Testis (tissue), 2 donors: ENCODE measurements around the gene TRMT61A.

Experiments used
- CTCF ChIP-seq, 3 experiments: fragments of 450-650 bp in 2 of 3; fragments of 200-600 bp in 1 of 3; sonication (generic) in 1 of 3; IDR thresholded peaks; one replicate each; pipeline ENCODE4 v1.5.1; 2016 to 2019; ENCODE audit warnings: antibody characterized with exemption in 3 of 3, mild to moderate bottlenecking in 2 of 3, moderate library complexity in 1 of 3
- POLR2A ChIP-seq: fragments of 450-650 bp; IDR thresholded peaks from one replicate; pipeline ENCODE4 v1.6.1; 2017; ENCODE audit warnings: antibody characterized with exemption, mild to moderate bottlenecking, moderate library complexity

DNA sequence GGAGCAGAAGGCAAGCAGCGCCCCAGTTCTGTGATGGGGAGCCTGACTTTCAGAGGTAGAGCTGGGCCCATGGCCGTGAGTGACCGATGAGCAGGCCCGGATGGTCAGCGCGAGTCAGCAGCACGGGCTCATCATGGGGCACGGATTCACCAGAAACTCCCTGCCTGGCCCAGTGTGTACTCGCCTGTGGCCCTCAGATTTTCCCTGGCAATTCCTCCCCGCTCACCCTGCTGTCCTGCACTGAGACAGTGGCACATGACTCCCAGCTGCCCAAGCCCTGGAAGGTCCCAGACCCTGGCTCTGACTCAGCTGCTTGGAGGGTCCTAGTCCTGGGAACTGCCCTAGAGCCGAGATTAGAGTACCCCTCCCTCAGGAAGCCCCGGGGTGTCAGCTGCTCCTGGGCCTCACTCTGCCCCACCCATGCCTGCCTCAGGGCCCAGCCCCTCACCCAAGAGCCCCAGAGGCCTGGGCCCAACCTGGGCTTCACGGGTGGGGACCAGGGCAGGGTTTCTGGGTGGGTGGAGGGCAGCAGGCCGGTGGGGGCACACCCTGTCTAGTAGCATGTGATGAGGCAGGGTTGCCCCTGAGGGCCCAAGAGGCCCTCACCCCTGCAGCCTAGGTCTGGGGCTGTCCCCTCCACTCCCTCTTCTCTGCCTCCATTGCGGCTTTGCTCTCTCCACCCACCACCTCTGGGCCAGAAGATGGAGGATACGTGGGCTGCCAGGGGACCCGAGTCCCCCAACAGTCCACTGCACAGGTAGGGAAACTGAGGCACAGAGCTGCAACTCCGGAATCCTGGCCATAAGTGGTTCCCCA lies 8.4 kb downstream of the TRMT61A start:
- TF ChIP-seq CTCF (IDR thresholded peaks at IDR 0.05), result no peak
- no peak for TF ChIP-seq POLR2A
